H7 (cell line): ENCODE data around the gene GLP1R. TPM values are rescaled to one million over a fixed set of nuclear protein-coding genes. Genes with fewer than 3 reads are reported as not detected.

Experiments
- DNase-seq: peaks from one replicate; pipeline ENCODE4 v3.0.0; 2012
- H3K27me3 ChIP-seq: 2 replicates; pipeline ENCODE4 v1.6.0; 2011; ENCODE audit warnings: mild to moderate bottlenecking, low read length; ENCODE audit not compliant: control insufficient read depth, insufficient read depth
- H3K36me3 ChIP-seq: replicated peaks from 2 replicates; pipeline ENCODE4 v1.5.1; 2011; ENCODE audit warnings: low read length; ENCODE audit not compliant: control insufficient read depth, insufficient read depth
- H3K4me3 ChIP-seq: 2 replicates; pipeline ENCODE4 v1.5.1; 2011; ENCODE audit warnings: low read depth, mild to moderate bottlenecking, control low read depth, low read length, moderate library complexity; ENCODE audit not compliant: insufficient read depth
- total RNA-seq: library from RNA; depleted of rRNA; stranded (reverse); fragments of >200 nt; shearing (Covaris generic); gene quantifications from 2 replicates; pipeline ENCODE4 v1.2.3, GENCODE V29; 2014; rRNA removed

Gene GLP1R
- 0.18 and 0.87 TPM in 2 replicates for total RNA-seq

DNA sequence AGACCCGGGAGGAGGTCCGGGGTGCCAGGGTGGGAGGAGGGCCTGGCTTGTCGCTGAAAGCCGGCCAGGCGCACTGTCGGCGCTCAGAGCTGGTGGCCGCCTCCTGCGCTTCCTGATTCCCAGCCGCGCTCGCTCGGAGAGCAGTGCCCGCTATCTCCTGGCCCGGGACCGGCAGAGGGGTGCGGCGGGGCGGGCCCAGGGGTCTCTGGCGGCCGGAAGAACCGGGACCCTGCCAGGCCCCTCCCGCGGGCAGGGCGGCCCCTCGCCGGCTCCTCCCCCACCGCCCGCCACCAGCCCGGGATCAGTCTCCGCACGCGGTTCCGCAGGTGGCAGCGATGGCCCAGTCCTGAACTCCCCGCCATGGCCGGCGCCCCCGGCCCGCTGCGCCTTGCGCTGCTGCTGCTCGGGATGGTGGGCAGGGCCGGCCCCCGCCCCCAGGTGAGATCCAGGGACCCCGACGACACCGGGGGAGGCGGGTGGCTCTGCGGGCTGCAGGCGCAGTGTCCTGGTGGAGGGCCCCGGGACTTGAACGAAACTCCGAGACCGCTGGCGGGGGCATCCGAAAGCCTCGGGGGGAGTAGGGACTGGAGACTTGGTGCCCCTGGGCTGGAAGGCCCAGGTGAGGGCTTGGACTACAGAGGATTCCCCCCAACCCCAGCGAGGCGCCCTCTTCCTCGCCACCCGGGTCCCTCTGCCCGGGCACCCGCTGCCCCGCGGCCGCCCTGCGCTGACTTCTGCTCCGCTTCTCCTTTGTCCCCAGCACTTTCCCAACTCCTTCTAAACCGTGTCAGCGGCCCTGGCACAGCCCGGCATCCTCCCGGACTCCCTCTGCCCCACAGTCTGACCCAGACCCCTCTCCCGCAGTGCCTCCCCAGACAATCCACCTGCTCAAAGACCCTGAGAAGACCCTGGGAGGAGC, at the start of gene GLP1R:
Gene GLP1R (plus strand): TSS at position 301 of the 919 bp plus-strand sequence. CDS start 60 bp downstream, at position 361.
- Histone ChIP-seq H3K4me3 (peak within 1 kb of the TSS; percentile 56), H3K27me3 (peaks cover 35% of the 10 kb centered on the region), H3K36me3 (no peaks in the 10 kb centered on the region)
- peak; percentile 93 for DNase-seq

DNA sequence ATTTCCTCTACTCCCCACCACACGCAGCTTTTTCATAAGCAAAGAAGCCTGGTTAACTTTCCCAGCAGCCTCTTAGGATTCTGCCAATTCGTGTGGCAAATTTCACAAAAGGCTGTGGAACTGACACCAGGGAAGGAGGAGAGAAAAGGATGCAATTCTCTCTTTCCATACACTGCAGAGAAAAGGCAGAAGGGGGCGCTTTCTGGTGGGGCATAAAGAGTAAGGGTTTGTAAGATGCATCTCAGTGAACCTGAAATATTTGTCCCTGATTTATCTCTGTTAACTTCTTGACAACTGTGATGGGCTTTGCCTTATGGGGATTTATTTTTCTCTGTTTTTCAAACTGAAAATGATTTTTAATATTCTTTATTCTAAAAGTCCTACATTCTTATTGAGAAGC, 45.5 kb upstream of the GLP1R start:
- Histone ChIP-seq H3K27me3 (no peaks in the 10 kb centered on the region), H3K4me3 (no peak overlapping the region), H3K36me3 (no peaks in the 10 kb centered on the region)
- DNase-seq = no peak

DNA sequence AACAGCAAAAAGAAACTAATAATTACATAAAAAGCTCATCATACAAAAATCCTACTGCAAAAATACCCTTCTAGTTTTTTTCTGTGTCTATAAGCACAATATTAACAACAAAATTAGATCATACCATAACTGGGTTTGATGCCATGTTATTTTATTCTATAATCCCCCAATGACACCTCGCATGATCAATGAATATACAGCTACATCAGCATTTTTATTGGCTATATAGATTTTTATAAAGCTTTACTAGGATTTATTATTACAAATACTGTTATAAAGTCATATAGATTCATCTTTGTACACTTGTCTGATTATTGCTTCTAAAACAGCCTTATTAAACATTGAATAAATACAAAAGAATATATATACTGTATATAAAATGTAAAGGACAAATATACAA, 45.1 kb upstream of the GLP1R start:
- Histone ChIP-seq H3K27me3 (no peaks in the 10 kb centered on the region), H3K4me3 (no peak overlapping the region), H3K36me3 (no peaks in the 10 kb centered on the region)
- no peak for DNase-seq

- no peak overlapping the region for H3K4me3 ChIP-seq
- DNase-seq = no peak
- no peaks in the 10 kb centered on the region for H3K36me3 ChIP-seq
- no peaks in the 10 kb centered on the region for H3K27me3 ChIP-seq
These were observed 43.8 kb upstream of the GLP1R start for GRCh38 chr6:39004801-39005200.

GRCh38 chr6:39005774-39006173, 42.8 kb upstream of the GLP1R start:
- Histone ChIP-seq H3K36me3 (no peaks in the 10 kb centered on the region), H3K27me3 (no peaks in the 10 kb centered on the region), H3K4me3 (no peak overlapping the region)
- no peak for DNase-seq

- H3K36me3 ChIP-seq = no peaks in the 10 kb centered on the region
- no peak overlapping the region for H3K4me3 ChIP-seq
- H3K27me3 ChIP-seq = no peaks in the 10 kb centered on the region
- DNase-seq = no peak
These were observed 41.0 kb upstream of the GLP1R start for GRCh38 chr6:39007575-39007974.

GRCh38 chr6:39008737-39009136, 39.8 kb upstream of the GLP1R start:
- Histone ChIP-seq H3K27me3 (no peaks in the 10 kb centered on the region), H3K36me3 (no peaks in the 10 kb centered on the region), H3K4me3 (no peak overlapping the region)
- no peak for DNase-seq

DNA sequence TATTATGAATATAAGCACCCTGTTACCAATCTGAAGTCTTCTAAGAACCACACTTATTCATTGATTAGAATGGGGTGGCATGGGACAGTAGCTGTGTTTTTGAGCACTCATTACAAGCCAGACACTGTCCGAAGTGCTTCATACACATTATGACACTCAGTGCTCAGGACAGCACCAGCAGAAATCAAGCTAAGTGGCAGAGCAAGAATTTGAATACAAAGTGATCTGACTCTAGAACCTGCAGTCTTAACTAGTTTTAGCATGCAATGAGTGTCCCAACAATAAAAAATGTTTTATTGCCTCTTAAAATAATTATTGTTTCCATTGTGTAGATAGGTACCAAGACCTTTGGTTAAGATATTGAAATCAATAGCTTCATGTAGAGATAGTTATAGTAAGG, 39.1 kb upstream of the GLP1R start:
- H3K4me3 ChIP-seq = no peak overlapping the region
- H3K36me3 ChIP-seq = no peaks in the 10 kb centered on the region
- no peaks in the 10 kb centered on the region for H3K27me3 ChIP-seq
- no peak for DNase-seq

DNA sequence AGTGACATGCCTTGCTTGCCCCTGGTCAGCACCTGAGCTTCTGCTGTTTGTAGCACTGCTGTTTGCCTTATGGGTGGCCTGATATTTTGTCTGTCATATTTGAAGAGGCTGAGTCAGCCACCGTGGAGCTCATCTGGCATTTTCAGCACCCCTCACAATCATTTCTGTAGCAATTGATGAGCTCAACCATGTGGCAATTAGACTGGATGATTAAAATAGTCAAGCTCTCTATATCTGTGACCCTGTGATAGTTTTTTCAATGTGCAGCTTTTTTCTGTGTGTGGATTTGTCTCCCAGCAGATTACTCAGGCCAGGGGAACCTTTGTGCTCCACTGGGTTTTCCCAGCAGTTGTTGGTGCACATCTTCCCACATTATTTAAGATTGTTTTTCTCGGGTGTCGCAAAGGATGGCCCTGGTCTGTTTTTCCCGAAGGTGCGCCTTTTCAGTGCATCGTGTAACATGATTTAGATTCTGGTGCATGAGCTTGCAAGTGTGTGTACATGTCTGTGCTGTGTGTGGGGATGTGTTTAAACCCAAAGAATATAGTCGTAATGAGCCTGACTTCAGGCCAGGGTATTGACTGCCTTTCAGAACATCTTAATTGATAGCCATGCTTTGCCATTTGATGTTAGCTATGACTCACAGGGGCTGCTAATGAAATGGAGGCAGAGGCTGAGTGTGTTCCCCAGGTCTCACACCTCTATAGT, 31.6 kb upstream of the GLP1R start:
- Histone ChIP-seq H3K36me3 (no peaks in the 10 kb centered on the region), H3K4me3 (no peak overlapping the region), H3K27me3 (no peaks in the 10 kb centered on the region; the same call in 1 of the 2 replicates)
- DNase-seq = no peak

GRCh38 chr6:39017547-39017880, 31.1 kb upstream of the GLP1R start:
- no peak for DNase-seq
- Histone ChIP-seq H3K4me3 (no peak overlapping the region), H3K27me3 (no peaks in the 10 kb centered on the region; the same call in 1 of the 2 replicates), H3K36me3 (no peaks in the 10 kb centered on the region)

- Histone ChIP-seq H3K36me3 (no peaks in the 10 kb centered on the region), H3K4me3 (no peak overlapping the region), H3K27me3 (no peaks in the 10 kb centered on the region; the same call in 1 of the 2 replicates)
- no peak for DNase-seq
These were observed 30.5 kb upstream of the GLP1R start for GRCh38 chr6:39018103-39018502.

- Histone ChIP-seq H3K27me3 (no peaks in the 10 kb centered on the region; the same call in 1 of the 2 replicates), H3K4me3 (no peak overlapping the region), H3K36me3 (no peaks in the 10 kb centered on the region)
- DNase-seq = no peak
These were observed 28.4 kb upstream of the GLP1R start for GRCh38 chr6:39020136-39020535.

- H3K27me3 ChIP-seq = no peaks in the 10 kb centered on the region; the same call in 1 of the 2 replicates
These were observed 27.5 kb upstream of the GLP1R start for GRCh38 chr6:39021041-39021440.

DNA sequence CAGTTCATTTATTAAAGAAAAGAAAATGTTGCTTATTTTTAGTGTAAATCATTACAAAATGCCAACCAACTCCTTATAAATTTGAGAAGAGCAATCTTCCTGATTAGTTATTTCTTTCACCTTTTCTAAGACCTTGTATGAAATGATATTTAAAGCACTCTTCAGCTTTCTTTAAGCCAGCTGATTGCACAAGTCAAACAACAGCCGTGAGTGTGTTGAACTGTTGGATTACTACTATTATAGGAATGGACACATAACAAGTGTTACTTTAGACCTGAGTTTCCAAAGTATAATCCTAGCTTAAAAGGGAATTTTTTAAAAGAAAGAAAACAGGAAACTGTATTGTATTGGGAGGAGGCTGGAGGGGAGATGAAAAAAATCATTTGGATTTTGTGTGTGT, 26.8 kb upstream of the GLP1R start:
- Histone ChIP-seq H3K27me3 (no peaks in the 10 kb centered on the region; the same call in 1 of the 2 replicates), H3K36me3 (no peaks in the 10 kb centered on the region), H3K4me3 (no peak overlapping the region)
- DNase-seq = no peak

More at GRCh38 chr6:39021041-39021440, 27.5 kb upstream of the GLP1R start:
- Histone ChIP-seq H3K36me3 (no peaks in the 10 kb centered on the region), H3K4me3 (no peak overlapping the region)
- DNase-seq = no peak

GRCh38 chr6:39026175-39026574, 22.4 kb upstream of the GLP1R start:
- Histone ChIP-seq H3K36me3 (no peaks in the 10 kb centered on the region), H3K27me3 (peaks cover 2% of the 10 kb centered on the region; the same call in 1 of the 2 replicates), H3K4me3 (no peak overlapping the region)
- DNase-seq = no peak
